ENCODE measurements around the gene MEF2A. TPM values are rescaled to one million over a fixed set of nuclear protein-coding genes. Genes with fewer than 3 reads are reported as not detected.

MEF2A gene
- total RNA-seq, 3 donors from 2014 or later: 41.6 to 77.6 (median 63.4) TPM

DNA sequence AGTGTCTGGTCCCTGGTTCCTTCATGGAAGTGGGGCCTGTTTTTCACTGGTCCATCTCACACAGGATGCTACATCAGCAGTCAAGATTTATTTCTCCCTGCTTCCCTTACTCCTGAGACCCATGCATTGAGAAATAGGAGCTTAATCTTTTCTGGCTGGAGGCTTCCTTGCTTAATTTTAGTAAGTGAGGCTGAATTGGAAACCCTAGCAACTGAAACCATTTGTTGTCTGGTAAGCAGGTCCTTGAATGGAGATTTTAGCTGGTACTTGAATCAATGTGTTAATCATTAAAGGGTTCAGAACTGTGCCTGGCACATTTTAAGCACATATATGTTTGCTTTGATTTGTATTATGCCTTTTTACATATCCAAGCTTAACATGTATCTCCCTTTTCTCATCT, 20.2 kb upstream of the MEF2A start:
- Histone ChIP-seq H3K4me3 (no peak overlapping the region), H3K27me3 (no peaks in the 10 kb centered on the region), H3K36me3 (no peaks in the 10 kb centered on the region), H3K9me3 (no peaks in the 10 kb centered on the region), H3K4me1 (no peaks in the 10 kb centered on the region), H3K27ac (no peak overlapping the region)
- DNase-seq (ENCODE audit: low spot score in 2 of 2): no peak
- intact Hi-C loops (cut with DNase I; ENCODE audit: low total_unique reads): no loop called here
- TF ChIP-seq POLR2A (IDR thresholded peaks at IDR 0.05) (no peak), POLR2AphosphoS5 (IDR thresholded peaks at IDR 0.05) (no peak), CTCF (IDR thresholded peaks at IDR 0.05) (no peak)

DNA sequence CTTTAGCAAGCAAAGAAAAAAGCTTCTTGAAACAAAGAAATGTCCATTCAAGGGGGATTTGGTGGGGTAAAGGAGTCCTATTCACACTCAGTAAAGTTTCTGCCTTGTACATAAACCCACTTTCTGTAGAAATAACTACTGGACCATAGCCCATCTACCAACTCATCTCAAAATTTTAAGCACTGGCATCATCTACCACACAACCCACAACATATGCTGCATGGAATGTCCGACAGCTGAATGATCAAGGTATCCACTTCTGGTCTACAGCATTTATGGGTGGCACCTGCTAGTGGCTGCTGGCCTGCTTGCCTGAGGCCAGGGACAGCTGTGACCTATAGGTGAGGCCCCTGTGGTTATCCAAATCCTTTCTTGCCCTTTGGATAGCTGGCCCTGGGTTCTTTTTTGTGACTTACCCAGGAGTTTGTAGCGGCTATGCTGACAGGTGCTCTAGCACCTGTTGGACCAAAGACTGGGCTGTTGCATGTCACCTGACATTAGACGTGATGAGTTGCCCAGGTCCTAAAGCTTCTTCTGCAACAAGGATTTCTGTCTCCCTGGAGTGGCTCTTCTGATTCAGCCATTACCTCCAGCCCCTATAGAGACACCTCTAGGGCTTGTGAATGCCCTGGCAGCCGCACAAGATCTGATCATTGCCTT, 19.2 kb upstream of the MEF2A start:
- no peak for DNase-seq (ENCODE audit: low spot score in 2 of 2)
- H3K27me3 ChIP-seq: no peaks in the 10 kb centered on the region
- intact Hi-C loops (cut with DNase I; ENCODE audit: low total_unique reads): no loop called here

DNA sequence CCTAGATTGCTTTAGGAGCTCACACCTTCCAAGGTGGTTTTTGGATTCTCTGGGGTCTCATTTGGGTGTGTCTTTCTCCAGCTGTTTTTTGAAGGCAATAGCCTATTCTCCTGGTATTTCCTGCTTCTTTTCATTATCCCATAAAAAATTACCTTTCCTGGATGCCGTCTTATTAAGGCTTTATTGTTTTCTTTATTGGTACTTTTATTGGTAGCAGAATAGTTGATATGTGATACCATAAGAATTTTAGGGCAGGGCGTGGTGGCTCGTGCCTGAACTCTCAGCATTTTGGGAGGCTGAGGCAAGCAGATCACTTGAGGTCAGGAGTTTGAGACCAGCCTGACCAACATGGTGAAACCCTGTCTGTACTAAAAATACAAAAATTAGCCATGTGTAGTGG, 18.3 kb upstream of the MEF2A start:
- TF ChIP-seq POLR2AphosphoS5 (IDR thresholded peaks at IDR 0.05) (no peak), POLR2A (IDR thresholded peaks at IDR 0.05) (no peak), CTCF (IDR thresholded peaks at IDR 0.05) (no peak)
- no peak overlapping the region for H3K27ac ChIP-seq
- no peaks in the 10 kb centered on the region for H3K9me3 ChIP-seq
- no peaks in the 10 kb centered on the region for H3K4me1 ChIP-seq
- no peak overlapping the region for H3K4me3 ChIP-seq
- intact Hi-C loops (cut with DNase I; ENCODE audit: low total_unique reads): no loop called here
- H3K27me3 ChIP-seq: no peaks in the 10 kb centered on the region
- H3K36me3 ChIP-seq: no peaks in the 10 kb centered on the region
- DNase-seq (ENCODE audit: low spot score in 2 of 2): no peak

More for the DNA sequence above, 19.2 kb upstream of the MEF2A start:
- Histone ChIP-seq H3K4me3 (no peak overlapping the region), H3K36me3 (no peaks in the 10 kb centered on the region), H3K27ac (no peak overlapping the region), H3K9me3 (no peaks in the 10 kb centered on the region), H3K4me1 (no peaks in the 10 kb centered on the region)
- no peak for TF ChIP-seq POLR2AphosphoS5 (IDR thresholded peaks at IDR 0.05)
- TF ChIP-seq POLR2A (IDR thresholded peaks at IDR 0.05): no peak
- TF ChIP-seq CTCF (IDR thresholded peaks at IDR 0.05): no peak

DNA sequence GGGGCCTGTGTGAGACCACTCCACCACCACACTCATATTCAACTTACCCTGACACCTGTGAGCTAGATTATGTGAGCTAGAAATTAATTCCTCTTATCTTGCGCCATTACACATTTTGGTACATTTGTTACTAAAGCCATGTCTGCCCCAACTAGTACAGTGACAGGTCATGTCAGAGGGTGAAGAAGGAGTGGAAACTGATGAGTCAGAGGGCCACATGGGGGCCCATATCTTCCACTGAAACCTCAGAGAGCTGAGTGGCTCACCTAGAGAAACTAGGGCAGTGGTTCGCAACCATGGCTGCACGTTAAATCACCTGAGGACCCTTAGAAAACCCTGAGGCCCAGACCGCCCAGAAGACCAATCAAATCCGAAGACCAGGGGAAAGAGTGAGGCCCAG, 15.7 kb upstream of the MEF2A start:
- TF ChIP-seq POLR2A (IDR thresholded peaks at IDR 0.05) (no peak), POLR2AphosphoS5 (IDR thresholded peaks at IDR 0.05) (no peak), CTCF (IDR thresholded peaks at IDR 0.05) (no peak)
- Histone ChIP-seq H3K27me3 (no peaks in the 10 kb centered on the region), H3K4me1 (no peaks in the 10 kb centered on the region), H3K27ac (no peak overlapping the region), H3K9me3 (no peaks in the 10 kb centered on the region), H3K4me3 (no peak overlapping the region), H3K36me3 (no peaks in the 10 kb centered on the region)
- no peak for DNase-seq (ENCODE audit: low spot score in 2 of 2)
- intact Hi-C loops (cut with DNase I; ENCODE audit: low total_unique reads): no loop called here

DNA sequence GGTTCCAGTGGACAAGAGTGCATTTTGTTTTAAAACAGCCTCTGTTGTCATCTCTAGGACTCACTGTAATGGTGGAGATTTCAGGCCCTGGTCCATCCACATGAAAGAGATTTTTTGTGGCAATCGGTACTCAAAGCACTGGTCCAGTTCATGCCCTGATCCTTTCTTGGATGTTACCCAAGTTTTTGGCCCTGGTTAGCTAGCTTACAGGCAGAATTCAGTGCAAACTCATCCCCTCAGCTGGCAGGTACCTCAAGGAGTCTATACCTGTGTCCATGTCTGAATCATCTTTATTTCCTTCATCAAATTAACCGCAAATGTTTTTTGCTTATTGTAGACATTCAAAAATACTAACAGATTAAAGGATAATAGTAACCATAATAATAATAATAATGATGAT, 13.7 kb upstream of the MEF2A start:
- Histone ChIP-seq H3K36me3 (no peaks in the 10 kb centered on the region), H3K4me1 (no peaks in the 10 kb centered on the region), H3K4me3 (no peak overlapping the region), H3K27me3 (no peaks in the 10 kb centered on the region), H3K9me3 (no peaks in the 10 kb centered on the region), H3K27ac (no peak overlapping the region)
- TF ChIP-seq POLR2A (IDR thresholded peaks at IDR 0.05) (no peak), CTCF (IDR thresholded peaks at IDR 0.05) (no peak), POLR2AphosphoS5 (IDR thresholded peaks at IDR 0.05) (no peak)
- intact Hi-C loops (cut with DNase I; ENCODE audit: low total_unique reads): no loop called here
- DNase-seq (ENCODE audit: low spot score in 2 of 2): no peak

Measured in breast epithelium (tissue), 4 donors.